Measurements from ENCODE around the gene APOC1.
"Not testable (repeated sequence)": the region's sequence is repeated elsewhere in the genome, so short reads cannot be mapped to it uniquely, and the experiment has no call there.

Gene APOC1

DNA sequence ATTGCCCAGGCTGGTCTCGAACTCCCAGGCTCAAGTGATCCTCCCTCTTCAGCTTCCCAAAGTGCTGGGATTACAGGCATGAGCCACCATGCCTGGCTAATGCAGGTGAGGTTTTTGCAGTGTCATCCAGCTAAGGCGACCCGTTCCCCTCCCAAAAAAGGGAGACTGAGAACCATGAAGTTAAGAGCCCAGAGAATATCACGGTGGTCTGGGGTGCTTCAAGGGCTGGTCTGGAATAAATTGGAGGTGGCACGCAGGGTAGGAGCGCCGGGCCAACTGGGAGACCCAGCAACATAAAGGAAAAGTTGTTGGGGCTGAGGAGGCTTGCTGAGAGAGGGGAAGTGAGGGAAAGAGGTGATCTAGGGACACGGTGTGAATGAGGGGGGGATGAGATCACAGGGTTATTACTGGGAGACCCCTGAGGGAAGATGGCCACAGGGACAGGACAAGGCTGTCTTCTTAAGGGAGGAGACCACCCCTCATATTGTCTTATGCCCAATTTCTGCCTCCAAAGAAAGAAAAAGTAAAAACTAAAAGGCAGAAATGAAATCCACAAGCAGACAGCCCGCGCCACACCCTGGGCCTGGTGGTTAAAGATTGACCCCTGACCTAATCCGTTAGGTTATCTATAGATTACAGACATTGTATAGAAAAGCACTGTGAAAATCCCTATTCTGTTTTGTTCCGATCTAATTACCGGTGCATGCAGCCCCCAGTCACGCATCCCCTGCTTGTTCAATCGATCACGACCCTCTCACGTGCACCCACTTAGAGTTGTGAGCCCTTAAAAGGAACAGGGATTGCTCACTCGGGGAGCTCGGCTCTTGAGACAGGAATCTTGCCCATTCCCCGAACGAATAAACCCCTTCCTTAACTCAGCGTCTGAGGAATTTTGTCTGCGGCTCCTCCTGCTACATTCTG lies 636 bp upstream of the APOC1 start:
- not testable (repeated sequence) for DNase-seq

DNA sequence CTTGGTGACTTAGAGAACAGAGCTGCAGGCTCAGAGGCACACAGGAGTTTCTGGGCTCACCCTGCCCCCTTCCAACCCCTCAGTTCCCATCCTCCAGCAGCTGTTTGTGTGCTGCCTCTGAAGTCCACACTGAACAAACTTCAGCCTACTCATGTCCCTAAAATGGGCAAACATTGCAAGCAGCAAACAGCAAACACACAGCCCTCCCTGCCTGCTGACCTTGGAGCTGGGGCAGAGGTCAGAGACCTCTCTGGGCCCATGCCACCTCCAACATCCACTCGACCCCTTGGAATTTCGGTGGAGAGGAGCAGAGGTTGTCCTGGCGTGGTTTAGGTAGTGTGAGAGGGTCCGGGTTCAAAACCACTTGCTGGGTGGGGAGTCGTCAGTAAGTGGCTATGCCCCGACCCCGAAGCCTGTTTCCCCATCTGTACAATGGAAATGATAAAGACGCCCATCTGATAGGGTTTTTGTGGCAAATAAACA lies 9.9 kb downstream of the APOC1 start:
- DNase-seq = no peak

DNA sequence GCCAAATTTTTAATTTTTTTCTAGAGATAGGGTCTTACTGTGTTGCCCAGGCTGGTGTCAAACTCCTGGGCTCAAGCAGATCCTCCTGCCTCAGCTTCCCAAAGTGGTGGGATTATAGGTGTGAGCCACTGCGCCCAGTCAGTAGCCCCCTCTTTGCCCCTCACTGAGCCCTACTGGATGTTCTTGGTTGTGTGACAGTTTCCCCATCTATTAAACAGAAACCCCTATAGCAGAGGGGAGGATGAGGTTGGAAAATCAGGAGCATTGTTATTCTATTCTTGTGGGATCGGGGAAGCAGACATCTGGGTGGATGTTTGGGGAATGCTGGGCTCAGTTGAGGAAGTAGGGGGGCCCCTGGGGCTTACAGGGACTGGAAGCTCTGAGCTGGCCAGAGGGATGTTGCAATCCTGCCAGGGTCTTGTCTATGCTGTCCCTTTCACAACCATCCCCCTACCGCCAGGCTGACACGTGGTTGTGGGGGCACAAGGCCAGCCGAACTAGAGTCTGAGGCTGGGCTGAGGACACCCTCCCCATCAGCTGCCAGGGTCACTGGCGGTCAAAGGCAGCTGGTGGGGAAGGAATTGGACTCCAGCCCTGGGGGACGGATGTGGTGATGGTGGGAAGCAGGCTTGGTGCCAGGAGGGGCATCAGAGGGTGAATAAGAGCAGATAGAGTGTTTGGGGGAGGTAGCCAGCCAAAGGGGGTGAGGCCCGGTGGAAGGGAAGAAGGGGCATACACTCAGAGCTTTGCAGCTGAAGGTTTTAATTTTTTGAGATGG lies 10.9 kb downstream of the APOC1 start:
- DNase-seq = peak; percentile 57

DNA sequence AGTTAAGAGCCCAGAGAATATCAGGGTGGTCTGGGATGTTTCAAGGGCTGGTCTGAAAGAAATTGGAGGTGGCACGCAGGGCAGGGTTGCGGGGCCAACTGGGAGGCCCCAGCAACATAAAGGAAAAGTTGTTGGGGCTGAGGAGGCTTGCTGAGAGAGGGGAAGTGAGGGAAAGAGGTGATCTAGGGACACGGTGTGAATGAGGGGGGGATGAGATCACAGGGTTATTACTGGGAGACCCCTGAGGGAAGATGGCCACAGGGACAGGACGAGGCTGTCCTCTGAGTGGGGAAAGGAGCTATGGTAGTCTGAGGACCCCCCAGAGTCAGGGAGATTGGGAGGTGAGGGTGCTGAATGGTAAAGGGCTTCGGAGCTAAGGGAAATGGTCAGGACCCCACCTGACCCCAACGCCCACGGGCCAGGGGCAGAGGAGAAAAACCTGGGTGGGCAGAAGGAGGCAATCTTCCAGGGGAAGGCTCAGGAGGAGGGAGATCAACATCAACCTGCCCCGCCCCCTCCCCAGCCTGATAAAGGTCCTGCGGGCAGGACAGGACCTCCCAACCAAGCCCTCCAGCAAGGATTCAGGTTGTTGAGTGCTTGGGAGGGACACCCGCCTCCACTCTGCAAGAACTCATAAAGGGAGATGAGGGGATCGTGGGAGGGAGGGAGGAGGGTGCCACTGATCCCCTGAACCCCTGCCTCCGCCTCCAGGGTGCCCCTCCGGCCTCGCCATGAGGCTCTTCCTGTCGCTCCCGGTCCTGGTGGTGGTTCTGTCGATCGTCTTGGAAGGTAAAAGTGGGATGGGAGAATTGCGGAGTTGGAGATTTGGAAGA lies 12.1 kb downstream of the APOC1 start:
- not testable (repeated sequence) for DNase-seq

DNA sequence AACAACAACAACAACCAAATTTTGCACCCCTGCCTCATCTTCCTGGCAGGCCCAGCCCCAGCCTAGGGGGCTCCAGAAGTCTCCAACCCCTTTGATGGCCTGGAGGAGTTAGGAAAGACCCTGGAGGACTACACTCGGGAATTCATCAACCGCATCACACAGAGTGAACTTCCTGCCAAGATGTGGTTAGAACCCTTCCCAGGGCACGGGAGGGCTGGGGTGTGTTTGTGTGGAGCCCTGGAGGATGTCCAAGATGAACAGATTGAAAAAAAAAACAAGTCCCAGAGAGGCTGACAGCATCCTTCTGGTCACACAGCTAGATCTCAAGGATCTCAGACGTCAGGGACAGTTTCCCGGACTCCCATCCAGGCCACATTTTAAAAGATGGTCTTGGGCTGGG lies 13.3 kb downstream of the APOC1 start:
- peak; percentile 83 for DNase-seq

DNA sequence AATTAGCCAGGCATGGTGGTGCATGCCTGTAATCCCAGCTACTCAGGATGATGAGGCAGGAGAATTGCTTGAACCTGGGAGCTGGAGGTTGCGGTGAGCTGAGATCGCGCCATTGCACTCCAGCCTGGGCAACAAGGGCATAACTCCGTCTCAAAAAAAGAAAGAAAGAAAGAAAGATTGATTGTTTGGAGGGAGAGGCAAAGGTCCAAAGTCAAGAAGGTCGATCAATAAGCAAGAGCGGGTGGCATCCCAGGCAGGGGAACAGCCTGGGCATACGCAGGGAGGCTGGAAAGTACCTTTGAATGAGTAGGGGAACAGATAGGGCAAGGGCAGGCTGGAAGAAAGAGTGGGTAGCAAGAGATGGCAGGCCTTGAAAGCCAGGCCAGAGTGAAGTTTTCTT lies 15.7 kb downstream of the APOC1 start:
- no peak for DNase-seq

DNA sequence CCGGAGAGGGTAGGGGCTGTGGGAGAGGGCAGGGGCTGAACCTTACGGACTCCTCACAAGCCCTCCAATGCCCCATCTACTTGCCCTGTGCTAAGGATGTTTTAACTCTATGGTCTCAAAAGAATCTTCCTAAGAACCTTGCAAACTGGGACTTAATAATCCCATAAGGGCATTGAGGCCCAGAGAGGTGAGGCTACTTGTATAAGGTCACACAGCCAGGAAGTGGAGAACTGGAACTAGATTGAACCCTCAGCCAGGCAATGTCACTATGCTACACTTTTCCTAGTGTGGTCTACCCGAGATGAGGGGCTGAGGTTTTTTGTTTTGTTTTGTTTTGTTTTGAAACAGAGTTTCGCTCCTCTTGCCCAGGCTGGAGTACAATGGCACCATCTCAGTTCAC lies 17.1 kb downstream of the APOC1 start:
- DNase-seq = no peak

DNA sequence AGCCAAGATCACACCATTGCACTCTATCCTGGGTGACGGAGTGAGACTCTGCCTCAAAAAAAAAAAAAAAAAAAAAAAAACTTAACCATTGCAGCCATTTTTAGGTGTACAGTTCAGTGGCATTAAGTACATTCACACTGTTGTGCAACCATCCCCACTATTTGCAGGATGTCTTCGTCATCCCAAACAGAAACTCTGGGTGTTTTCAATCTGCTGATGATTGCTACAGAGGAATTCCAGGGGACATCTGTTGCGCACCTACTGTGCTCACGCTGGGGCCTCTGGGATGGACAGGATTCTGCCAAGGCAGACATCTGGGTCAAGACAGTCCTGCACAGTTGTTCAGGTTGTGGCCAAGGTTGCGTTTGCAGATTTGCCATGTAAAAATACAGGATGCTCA lies 25.3 kb downstream of the APOC1 start:
- no peak for DNase-seq

DNA sequence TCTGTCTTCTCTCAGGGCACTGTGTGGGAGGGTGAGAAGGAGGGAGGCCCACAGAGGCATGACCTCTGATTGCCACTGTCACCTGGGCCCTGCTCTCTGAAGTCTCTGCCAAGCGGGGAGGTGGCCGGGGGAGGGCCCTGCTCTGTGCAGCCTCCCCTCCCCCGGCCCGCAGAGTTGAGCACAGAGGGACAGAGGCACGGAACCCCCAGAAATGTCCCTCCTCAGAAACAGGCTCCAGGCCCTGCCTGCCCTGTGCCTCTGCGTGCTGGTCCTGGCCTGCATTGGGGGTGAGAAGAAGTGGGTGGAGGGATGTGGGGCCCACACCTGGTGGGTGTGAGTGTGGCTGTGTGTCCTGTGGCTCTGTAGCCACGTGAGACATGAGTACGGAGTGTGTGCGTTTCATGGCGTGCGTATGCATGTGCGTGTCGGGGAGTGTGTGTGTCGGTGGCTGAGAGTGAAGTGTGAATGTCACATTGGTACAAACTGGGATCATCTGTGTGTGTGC lies 27.7 kb downstream of the APOC1 start, which contains the start of gene APOC4:
Gene APOC4 (plus strand): TSS at position 171 of the 505 bp plus-strand sequence. CDS start 41 bp downstream, at position 212.
- no peak for DNase-seq

DNA sequence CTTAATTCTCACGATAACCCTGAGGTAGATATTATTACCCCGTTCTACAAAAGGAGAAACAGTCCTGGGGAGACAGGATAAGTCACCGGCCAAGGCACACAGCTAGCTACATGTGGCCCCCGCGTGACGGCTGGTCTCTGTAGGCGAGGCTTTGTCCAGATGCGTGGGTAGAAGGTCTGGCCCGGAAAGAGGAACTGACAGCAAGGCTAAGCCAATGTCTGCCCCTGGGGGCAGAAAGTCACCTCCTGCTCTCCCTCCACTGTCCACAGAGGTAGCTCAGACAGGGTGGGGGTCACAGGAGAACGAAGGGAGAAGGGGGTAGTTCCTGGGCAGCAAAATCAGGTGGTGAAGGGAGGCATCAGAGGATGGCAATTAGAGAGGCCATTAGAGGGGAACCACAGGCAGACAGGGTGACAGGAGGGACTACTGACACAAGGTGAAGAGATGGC lies 29.4 kb downstream of the APOC1 start:
- no peak for DNase-seq

DNA sequence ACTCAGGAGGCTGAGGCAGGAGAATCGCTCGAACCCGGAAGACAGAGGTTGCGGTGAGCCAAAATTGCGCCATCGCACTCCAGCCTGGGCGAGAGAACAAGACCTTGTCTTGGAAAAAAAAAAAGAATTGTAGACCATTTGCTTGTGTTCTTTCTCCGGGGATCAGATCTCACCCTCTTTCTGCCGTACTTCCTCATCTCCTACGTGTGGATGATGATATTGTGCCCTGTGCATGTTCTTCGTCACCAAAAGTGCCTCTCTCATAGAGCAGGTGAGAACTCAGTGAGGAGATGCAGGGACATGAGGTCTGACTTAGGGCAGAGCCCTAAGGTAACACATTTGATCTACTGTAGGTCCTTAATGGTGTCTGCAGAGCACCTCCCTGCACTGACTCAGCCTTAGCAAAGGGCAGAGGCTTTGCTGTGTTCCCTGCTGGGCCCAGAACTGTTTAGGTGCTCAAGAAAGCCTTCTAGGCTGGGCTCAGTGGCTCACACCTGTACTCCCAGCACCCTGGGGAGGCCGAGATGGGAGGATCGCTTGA lies 32.7 kb downstream of the APOC1 start:
- no peak for DNase-seq

DNA sequence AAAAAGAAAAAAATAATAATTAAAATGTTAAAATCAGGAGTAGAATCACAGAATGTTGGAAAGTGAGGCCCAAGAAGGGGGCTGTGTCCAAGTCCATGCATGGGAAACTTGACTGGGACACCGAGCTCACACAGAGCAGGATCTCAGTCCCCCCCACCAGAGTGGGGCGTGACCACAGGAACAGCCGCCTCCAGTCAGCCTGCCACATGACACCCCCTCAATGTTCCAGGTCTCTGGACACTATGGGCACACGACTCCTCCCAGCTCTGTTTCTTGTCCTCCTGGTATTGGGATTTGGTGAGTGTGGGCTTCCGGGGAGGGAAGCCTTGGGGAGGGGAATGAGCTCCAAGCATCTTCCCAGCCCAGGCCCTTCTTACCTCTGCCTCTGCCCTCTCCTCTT lies 33.8 kb downstream of the APOC1 start:
- no peak for DNase-seq

DNA sequence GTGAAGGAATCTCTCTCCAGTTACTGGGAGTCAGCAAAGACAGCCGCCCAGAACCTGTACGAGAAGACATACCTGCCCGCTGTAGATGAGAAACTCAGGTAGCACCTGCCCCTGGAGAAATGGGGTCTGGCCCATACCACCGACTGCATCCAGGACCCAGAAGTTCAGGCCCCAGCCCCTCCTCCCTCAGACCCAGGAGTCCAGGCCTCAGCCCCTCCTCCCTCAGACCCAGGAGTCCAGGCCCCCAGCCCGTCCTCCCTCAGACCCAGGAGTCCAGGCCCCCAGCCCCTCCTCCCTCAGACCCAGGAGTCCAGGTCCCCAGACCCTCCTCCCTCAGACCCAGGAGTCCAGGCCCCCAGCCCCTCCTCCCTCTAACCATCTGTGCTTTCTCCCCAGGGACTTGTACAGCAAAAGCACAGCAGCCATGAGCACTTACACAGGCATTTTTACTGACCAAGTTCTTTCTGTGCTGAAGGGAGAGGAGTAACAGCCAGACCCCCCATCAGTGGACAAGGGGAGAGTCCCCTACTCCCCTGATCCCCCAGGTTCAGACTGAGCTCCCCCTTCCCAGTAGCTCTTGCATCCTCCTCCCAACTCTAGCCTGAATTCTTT lies 34.5 kb downstream of the APOC1 start:
- DNase-seq = peak; percentile 33

DNA sequence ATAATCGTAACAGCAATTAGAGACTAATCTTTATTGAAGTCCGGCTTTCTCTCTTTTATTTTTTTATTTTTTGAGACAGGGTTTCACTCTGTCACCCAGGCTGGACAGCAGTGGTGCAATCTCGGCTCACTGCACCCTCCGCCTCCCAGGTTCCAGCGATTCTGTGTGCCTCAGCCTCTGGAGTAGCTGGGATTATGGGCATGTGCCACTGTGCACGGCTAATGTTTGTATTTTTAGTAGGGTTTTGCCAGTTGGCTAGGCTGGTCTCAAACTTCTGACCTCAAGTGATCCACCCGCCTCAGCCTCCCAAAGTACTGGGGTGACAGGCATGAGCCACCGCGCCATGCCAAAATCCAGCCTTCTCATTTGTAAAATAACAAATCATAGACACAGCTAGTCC lies 35.1 kb downstream of the APOC1 start:
- DNase-seq = no peak

DNA sequence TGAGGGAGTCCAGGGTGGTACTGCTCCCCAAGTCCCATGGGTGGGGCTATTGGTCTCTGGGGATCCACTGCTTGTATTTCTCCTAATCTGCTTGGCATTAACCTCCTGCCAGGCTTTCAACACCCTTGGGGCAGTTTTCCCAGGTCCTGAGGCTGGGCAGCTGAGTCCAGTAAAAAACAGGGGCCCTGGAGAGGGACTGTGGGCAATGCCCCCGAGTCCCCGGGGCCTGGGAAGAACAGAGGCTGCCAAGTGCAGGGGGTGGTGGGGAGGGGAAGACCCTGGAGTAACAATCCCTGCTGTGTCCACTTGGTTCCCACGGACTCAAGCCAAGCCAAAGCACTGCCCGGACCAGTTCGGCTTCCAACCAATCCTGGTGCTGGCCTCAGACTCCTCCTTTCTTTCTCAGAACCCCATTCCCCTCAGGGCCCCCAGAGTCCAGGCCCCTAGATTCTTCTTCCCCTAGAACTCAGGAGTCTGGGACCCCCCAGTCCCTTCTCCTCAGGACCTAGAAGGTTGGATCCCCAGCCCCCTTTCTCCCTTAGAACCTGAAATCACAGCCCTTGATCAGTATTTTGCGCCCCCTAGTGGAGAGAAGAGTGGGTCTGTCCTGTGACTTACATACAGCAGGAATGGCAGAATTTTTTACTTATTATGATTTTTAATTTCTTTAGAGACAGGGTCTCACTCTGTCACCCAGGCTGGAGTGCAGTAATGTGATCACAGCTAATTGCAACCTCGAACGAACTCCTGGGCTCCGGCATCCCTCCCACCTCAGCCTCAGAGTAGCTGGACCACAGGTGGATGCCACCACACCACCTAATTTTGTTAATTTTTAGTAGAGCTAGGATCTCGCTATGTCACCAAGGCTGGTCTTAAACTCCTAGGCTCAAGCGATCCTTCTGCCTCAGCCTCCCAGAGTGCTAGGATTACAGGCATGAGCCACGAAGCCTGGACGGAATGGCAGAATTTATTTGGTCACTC lies 37.1 kb downstream of the APOC1 start:
- DNase-seq = peak; percentile 83

DNA sequence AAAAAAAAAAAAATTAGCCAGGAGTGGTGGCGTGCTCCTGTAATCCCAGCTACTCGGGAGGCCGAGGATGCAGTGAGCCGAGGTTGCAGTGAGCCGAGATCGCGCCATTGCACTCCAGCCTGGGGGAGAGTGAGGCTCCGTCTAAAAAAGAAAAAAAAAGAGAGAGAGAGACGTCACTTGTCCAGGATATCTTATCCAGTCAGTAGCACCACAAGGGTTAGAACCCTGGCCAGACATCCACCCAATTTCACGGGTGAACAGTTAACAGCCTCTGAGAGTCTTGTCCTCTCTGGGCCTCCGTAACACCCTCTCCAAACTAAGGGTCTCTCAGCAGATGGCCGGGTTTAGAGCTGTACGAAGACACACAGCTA lies 39.9 kb downstream of the APOC1 start:
- no peak for DNase-seq

DNA sequence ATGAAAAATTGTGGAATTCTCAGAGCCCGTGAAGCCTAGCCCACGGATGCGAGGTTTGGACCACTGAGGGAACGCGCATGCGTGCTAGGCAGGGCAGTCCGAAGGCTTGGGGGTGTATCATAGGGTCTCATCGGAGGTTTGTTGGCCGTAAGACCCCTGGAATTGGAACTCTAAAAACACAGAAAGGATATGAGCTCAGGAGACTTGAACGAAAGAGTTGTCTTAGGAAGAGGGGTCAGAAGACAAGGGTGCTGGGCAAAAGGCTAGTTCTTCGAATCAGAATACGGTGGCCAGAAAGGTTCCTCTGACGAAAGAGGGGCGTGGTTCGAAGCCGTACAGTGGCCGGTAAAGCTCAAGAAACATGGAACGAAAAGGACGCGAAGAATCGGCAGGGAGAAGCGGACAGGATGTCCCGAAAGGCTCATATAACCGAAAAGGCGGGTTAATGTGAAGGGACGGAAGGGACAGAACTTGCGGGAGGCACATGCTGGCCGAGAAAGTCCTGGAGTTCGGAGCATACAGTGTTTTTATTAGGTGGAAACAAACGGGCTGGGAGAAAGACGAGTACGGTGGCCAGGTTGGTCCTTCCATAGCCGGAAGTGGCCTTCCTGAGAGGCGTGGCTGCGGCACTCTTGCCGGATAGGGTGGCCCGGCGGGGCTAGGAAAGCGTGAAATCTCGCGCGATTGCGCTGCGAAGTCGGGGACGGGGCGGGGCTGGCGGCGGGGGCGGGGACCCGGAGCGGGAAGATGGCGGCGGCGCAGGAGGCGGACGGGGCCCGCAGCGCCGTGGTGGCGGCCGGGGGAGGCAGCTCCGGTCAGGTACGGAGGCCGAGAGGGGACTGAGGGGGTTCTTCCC lies 40.5 kb downstream of the APOC1 start, which contains the start of gene CLPTM1:
Gene CLPTM1 (plus strand): TSS at position 732 of the 856 bp plus-strand sequence. CDS start 16 bp downstream, at position 748.
- peak; percentile 97 for DNase-seq

DNA sequence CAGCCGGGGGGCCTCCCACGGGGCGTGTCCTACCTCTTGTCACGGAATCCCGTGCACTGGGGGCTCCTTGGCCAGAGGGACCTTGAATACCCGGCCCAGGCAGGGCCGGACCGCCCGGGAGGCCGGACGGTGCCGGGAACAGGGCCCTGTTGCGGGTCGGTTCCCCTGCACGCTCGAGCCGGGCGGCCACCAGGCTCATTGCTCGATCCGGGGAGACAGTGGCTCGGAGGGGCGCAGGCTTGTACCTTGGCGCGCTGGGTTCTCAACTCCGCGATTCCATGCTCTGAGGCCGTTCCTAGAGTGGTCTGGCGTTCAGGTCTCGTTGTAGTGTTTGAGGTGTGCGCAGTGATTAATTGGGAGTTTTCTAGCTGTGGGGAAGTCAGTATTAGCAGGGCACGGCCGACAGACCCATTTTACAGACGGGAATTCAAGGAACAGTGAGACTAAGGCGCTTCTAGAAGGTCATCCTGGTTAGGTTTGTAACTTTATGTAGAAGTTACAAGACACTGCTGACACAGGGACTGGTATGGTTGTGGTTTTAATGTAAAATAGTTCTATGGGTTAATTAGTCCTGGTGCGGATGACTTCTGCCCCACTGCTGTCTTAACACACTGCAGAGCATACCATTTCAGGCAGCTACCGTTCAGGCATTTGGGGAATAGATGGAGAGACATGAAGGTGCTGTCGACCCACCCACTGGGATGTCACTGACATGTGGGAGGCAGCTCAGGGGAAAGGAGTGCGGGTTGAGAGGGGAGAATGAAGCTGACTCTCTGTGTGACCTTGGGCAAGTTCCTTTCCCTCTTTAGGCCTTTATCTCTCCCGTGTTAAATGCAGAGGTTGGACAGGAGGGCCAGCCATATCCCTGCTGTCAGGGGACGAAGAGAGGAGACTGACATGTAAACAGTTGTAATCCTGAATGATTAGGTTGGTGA lies 41.4 kb downstream of the APOC1 start:
- DNase-seq = peak; percentile 3

Data from fibroblast of skin of scalp (primary cell).